Stomach (tissue), 9 donors: ENCODE data around the gene GABPA. TPM values are rescaled to one million over a fixed set of nuclear protein-coding genes. Genes with fewer than 3 reads are reported as not detected.
"Not testable (repeated sequence)": the region's sequence is repeated elsewhere in the genome, so short reads cannot be mapped to it uniquely, and the experiment has no call there.

Experiments used
- DNase-seq, 2 donors: peaks; one replicate each; pipeline versions ENCODE4 v3.0.0 to v3.0.0-alpha.2; 2013 to 2019
- H3K27ac ChIP-seq, 5 donors: fragments of 200-600 bp in 4 of 5; sonication (generic) in 4 of 5; one replicate each; pipeline ENCODE4 v1.5.1; 2013 to 2019; ENCODE audit warnings: mild to moderate bottlenecking in 1 of 5, moderate library complexity in 1 of 5
- H3K27me3 ChIP-seq, 3 donors: fragments of 200-600 bp; sonication (generic); one replicate each; pipeline ENCODE4 v1.5.1; 2017 to 2019; ENCODE audit warnings: mixed run types in 1 of 3
- H3K36me3 ChIP-seq, 4 donors: fragments of 200-600 bp; sonication (generic); 1 replicate in 3 of 4; 2 replicates in 1 of 4; pipeline ENCODE4 v1.5.1; 2016 to 2019
- H3K4me1 ChIP-seq, 4 donors: fragments of 200-600 bp; sonication (generic); one replicate each; pipeline ENCODE4 v1.5.1; 2016 to 2019
- H3K4me3 ChIP-seq, 4 donors: fragments of 200-600 bp; sonication (generic) in 3 of 4; one replicate each; pipeline ENCODE4 v1.5.1; 2016 to 2019; ENCODE audit warnings: mild to moderate bottlenecking in 1 of 4
- H3K9me3 ChIP-seq, 4 donors: fragments of 200-600 bp; sonication (generic); one replicate each; pipeline ENCODE4 v1.5.1; 2016 to 2019
- EP300 ChIP-seq: sonication (generic); formaldehyde crosslinking; IDR thresholded peaks from one replicate; pipeline ENCODE4 v1.6.1; 2017; ENCODE audit warnings: antibody characterized with exemption
- POLR2A ChIP-seq, 4 donors: fragments of 450-650 bp; IDR thresholded peaks; one replicate each; pipeline ENCODE4 v1.6.1; 2016; ENCODE audit warnings: antibody characterized with exemption in 4 of 4, control low read depth in 2 of 4, mild to moderate bottlenecking in 1 of 4, moderate library complexity in 1 of 4
- POLR2AphosphoS5 ChIP-seq, 3 donors: sonication (generic); formaldehyde crosslinking; IDR thresholded peaks; one replicate each; pipeline ENCODE4 v1.6.1; 2016; ENCODE audit warnings: antibody characterized with exemption in 3 of 3
- WGBS, 5 donors: extraction: QIAGEN DNeasy Blood & Tissue Kit in 3 of 5; methylation state at CpG; one replicate each; pipeline versions ENCODE4 v1.1.5 to v1.1.7; 2013 to 2018; 5-methylcytosine and 5-hydroxymethylcytosine counted together
- intact Hi-C: fragments of 100-400 bp; cut with DNase I; formaldehyde crosslinking; loops from one replicate; pipeline ENCODE4 v1.15.1; 2023; ENCODE audit warnings: low total_unique reads
- polyA plus RNA-seq, 3 donors: library from polyadenylated mRNA; stranded (reverse); fragments of 200-250 nt; gene quantifications; one replicate each; pipeline ENCODE4 v1.2.3, GENCODE V29; 2013
- total RNA-seq, 5 donors: library from RNA; depleted of rRNA; stranded (reverse); fragments of >200 nt; gene quantifications; one replicate each; pipeline versions ENCODE4 v1.1.0 to v1.2.3, GENCODE V29; 2014 to 2016
- TF ChIP-seq, protein P1 (sequence below), 7 experiments: fragments of 450-650 bp in 4 of 7; fragments of 200-600 bp in 3 of 7; sonication (generic) in 3 of 7; IDR thresholded peaks; one replicate each; pipeline ENCODE4 v1.5.1; 2016 to 2019; ENCODE audit warnings: antibody characterized with exemption in 7 of 7, control low read depth in 2 of 7, mild to moderate bottlenecking in 1 of 7
- donor health status: healthy with polysubstance abuse.
- donor health status: Bipolar disorder and iron deficiency.
- donor health status: healthy.

Gene GABPA
- total and polyA plus RNA-seq, 8 donors, result 6.4 to 47.0 (median 7.9) TPM

DNA sequence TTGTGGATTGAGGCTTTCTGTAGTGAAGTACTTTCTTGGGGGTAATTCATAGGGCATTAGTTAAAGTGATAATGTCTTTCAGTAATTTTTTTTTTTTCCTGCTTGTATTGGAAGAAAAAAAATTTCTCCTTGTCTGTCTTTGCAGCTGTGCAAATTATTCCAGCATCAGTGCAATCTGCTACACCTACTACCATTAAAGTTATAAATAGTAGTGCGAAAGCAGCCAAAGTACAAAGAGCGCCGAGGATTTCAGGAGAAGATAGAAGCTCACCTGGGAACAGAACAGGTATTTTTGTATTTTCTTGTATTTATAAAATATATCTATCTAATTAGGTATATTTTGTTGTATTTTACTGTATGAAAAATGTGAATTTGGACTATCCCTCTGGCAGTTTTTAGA, 29.3 kb downstream of the GABPA start:
- TF ChIP-seq POLR2A (IDR thresholded peaks at IDR 0.05), result no peak
- no peak for TF ChIP-seq POLR2AphosphoS5 (IDR thresholded peaks at IDR 0.05)
- TF ChIP-seq, protein P1, sequence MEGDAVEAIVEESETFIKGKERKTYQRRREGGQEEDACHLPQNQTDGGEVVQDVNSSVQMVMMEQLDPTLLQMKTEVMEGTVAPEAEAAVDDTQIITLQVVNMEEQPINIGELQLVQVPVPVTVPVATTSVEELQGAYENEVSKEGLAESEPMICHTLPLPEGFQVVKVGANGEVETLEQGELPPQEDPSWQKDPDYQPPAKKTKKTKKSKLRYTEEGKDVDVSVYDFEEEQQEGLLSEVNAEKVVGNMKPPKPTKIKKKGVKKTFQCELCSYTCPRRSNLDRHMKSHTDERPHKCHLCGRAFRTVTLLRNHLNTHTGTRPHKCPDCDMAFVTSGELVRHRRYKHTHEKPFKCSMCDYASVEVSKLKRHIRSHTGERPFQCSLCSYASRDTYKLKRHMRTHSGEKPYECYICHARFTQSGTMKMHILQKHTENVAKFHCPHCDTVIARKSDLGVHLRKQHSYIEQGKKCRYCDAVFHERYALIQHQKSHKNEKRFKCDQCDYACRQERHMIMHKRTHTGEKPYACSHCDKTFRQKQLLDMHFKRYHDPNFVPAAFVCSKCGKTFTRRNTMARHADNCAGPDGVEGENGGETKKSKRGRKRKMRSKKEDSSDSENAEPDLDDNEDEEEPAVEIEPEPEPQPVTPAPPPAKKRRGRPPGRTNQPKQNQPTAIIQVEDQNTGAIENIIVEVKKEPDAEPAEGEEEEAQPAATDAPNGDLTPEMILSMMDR (IDR thresholded peaks at IDR 0.05), result no peak
- TF ChIP-seq EP300, result no peak
- H3K4me1 ChIP-seq, result no peaks in the 10 kb centered on the region
- no peaks in the 10 kb centered on the region for H3K27me3 ChIP-seq
- H3K9me3 ChIP-seq, result no peaks in the 10 kb centered on the region
- no peak overlapping the region for H3K4me3 ChIP-seq
- H3K36me3 ChIP-seq, result peaks cover 20 to 95% (median 87%) of the 10 kb centered on the region in 4 donors
- DNase-seq, result no peak
- intact Hi-C loops, result no loop called here
- no peak overlapping the region for H3K27ac ChIP-seq
- WGBS, 5 donors, result 81 to 98% (median 97%) methylated on average over 3 of the region's 3 CpGs

DNA sequence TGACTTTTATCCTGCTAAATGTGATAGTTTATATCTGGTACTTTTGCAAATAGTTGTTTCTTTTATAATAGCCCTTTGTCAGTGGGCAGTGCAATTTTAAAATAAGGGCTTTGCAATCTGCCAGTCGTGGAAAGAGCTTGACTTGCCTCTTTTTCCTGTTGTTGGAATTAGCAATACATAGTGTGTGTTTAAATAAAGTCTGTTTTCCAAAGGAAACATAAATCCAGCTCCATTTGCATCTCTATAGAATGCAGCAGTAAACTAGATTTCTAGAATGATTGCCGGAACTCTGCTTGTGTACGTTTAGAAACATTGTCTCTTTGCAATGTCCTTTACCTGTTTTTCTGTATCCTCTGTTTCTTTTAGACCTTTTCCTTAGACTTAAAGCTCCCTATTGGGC, 33.1 kb downstream of the GABPA start:
- intact Hi-C loops, result no loop called here
- no peak for TF ChIP-seq POLR2A (IDR thresholded peaks at IDR 0.05)
- TF ChIP-seq POLR2AphosphoS5 (IDR thresholded peaks at IDR 0.05), result no peak
- TF ChIP-seq, protein P1 (IDR thresholded peaks at IDR 0.05), result no peak
- no peak for TF ChIP-seq EP300
- WGBS, 5 donors, result 71 to 77% (median 76%) methylated on average over 3 of the region's 3 CpGs
- Histone ChIP-seq H3K27me3 (no peaks in the 10 kb centered on the region), H3K27ac (no peak overlapping the region), H3K4me1 (no peaks in the 10 kb centered on the region), H3K4me3 (no peak overlapping the region), H3K9me3 (no peaks in the 10 kb centered on the region), H3K36me3 (peaks cover 8 to 79% (median 66%) of the 10 kb centered on the region in 4 donors)
- no peak for DNase-seq

DNA sequence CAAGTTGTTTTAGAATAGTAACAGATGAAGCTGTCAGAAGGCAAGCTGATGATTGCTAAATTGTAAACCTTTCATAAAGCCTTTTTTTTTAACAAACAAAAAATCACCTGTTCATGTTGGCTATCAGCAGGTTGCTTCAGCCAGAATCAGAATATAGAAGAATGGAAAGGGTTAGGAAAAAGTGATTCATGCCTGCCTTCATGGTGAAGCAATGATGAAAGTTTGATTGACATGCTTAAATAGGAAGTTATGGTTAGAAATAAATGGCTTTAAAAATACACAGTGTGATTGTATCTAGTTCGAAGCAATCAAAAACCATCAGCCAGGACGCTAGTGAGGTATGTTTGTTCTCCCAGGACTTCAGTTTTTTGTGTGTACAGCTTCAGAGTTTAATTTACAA, 37.9 kb downstream of the GABPA start:
- TF ChIP-seq POLR2A (IDR thresholded peaks at IDR 0.05), result no peak
- no peak for TF ChIP-seq EP300
- H3K4me1 ChIP-seq, result no peaks in the 10 kb centered on the region
- no peaks in the 10 kb centered on the region for H3K27me3 ChIP-seq
- 19 to 33% (median 31%) methylated on average over 2 of the region's 2 CpGs for WGBS, 5 donors
- intact Hi-C loops, result no loop called here
- no peak overlapping the region for H3K4me3 ChIP-seq
- H3K9me3 ChIP-seq, result no peaks in the 10 kb centered on the region
- H3K27ac ChIP-seq, result no peak overlapping the region
- no peak for DNase-seq
- H3K36me3 ChIP-seq, result peaks cover 0 to 31% (median 24%) of the 10 kb centered on the region in 4 donors

DNA sequence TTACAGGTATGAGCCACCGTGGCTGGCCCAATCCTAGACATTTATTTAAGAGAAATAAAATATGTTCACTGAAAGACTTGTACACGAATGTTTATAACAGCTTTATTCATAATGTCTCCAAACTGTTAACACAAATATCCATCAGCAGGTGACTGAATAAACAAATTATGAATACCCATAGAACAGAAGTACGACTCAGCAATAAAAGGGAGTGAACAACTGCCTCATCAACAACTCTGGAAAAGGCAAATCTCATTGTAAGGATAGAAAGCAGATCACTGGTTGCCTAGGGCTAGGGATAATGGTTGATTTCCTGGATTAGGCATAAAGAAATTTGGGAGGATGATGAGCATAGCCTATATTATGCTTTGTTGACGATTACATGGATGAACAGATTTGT, 41.7 kb downstream of the GABPA start:
- DNase-seq, result no peak

DNA sequence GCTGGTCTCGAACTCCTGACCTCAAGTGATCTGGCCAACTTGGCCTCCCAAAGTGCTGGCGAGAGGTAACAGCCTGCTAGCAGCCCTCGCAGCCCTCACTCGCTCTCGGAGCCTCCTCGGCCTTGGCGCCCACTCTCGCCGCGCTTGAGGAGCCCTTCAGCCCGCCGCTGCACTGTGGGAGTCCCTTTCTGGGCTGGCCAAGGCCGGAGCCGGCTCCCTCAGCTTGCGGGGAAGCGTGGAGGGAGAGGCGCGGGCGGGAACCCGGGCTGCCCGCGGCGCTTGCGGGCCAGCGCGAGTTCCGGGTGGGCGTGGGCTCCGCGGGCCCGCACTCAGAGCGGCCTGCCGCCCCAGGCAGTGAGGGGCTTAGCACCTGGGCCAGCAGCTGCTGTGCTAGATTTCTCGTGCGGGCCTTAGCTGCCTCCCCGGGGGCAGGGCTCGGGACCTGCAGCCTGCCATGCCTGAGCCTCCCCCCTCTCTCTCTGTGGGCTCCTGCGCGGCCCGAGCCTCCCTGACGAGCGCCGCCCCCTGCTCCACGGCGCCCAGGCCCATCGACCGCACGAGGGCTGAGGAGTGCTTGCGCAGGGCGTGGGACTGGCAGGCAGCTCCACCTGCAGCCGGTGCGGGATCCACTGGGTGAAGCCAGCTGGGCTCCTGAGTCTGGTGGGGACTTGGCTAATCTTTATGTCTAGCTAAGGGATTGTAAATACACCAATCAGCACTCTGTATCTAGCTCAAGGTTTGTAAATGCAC, 43.5 kb downstream of the GABPA start:
- H3K27me3 ChIP-seq, DNase-seq, intact Hi-C loops, H3K27ac ChIP-seq, H3K4me1 ChIP-seq, H3K9me3 ChIP-seq, H3K4me3 ChIP-seq, H3K36me3 ChIP-seq: not testable (repeated sequence)
- 88 to 94% (median 93%) methylated on average over 31 to 52 of the region's 52 CpGs for WGBS, 5 donors

More for the DNA sequence above, 41.7 kb downstream of the GABPA start:
- Histone ChIP-seq H3K27me3 (no peaks in the 10 kb centered on the region), H3K36me3 (no peaks in the 10 kb centered on the region), H3K27ac (no peak overlapping the region), H3K9me3 (no peaks in the 10 kb centered on the region), H3K4me3 (no peak overlapping the region), H3K4me1 (no peaks in the 10 kb centered on the region)
- TF ChIP-seq, protein P1 (IDR thresholded peaks at IDR 0.05), result no peak
- TF ChIP-seq POLR2AphosphoS5 (IDR thresholded peaks at IDR 0.05), result no peak
- no peak for TF ChIP-seq POLR2A (IDR thresholded peaks at IDR 0.05)
- WGBS, 5 donors, result 71 to 79% (median 76%) methylated on average over 4 of the region's 4 CpGs
- intact Hi-C loops, result no loop called here
